IMR-90 (cell line): ENCODE data around the gene GSTK1. TPM values are rescaled to one million over a fixed set of nuclear protein-coding genes. Genes with fewer than 3 reads are reported as not detected.
A peak's percentile ranks its signal among the peaks of the same experiment; 100 is the strongest.

Experiments used
- ATAC-seq: fragments of 200-7000 bp; cut with Tn5 transposase; 2 replicates; pipeline ENCODE4 v1.9.1; 2020; ENCODE audit warnings: low read depth, mild to moderate bottlenecking, moderate library complexity
- BruUV-seq: library from RNA; stranded (reverse); fragments of 400-500 nt; replicated peaks from 2 replicates; lab custom pipeline; 2021; lab: Mats Ljungman, UMichigan
- CTCF ChIA-PET: fragments of 300-600 bp; formaldehyde crosslinking; extraction: SDS; loops from one replicate; lab custom pipeline; 2021; ENCODE audit warnings: antibody characterized with exemption; lab: Yijun Ruan, JAX
- POLR2A ChIA-PET: fragments of 300-600 bp; sonication (Branson Sonifier 250); formaldehyde crosslinking; loops from one replicate; lab custom pipeline; 2022; ENCODE audit warnings: antibody characterized with exemption; ENCODE audit not compliant: unreplicated experiment; lab: Charles Lee
- DNase-seq: peaks from one replicate; pipeline ENCODE4 v3.0.0; 2013
- H2AFZ ChIP-seq: replicated peaks from 2 replicates; pipeline ENCODE3; 2013; ENCODE audit warnings: low read length, mild to moderate bottlenecking; ENCODE audit not compliant: poor library complexity
- H2AK5ac ChIP-seq: 2 replicates; pipeline ENCODE4 v1.6.1; 2013; ENCODE audit warnings: low read depth, low read length, inconsistent platforms
- H2AK9ac ChIP-seq: replicated peaks from 2 replicates; pipeline ENCODE3; 2013; ENCODE audit warnings: mild to moderate bottlenecking, low read depth, low read length, moderate library complexity; ENCODE audit not compliant: poor library complexity
- H2BK120ac ChIP-seq: 2 replicates; pipeline ENCODE4 v1.6.1; 2013; ENCODE audit warnings: low read depth, low read length, inconsistent platforms
- H2BK15ac ChIP-seq: 3 replicates; pipeline ENCODE4 v1.6.1; 2013; ENCODE audit warnings: low read depth, low read length, inconsistent platforms
- H2BK20ac ChIP-seq: 2 replicates; pipeline ENCODE4 v1.6.1; 2013; ENCODE audit warnings: low read depth, mild to moderate bottlenecking, inconsistent platforms, low read length, moderate library complexity
- H2BK5ac ChIP-seq: 2 replicates; pipeline ENCODE4 v1.6.1; 2013; ENCODE audit warnings: mild to moderate bottlenecking, low read depth, low read length, inconsistent platforms; ENCODE audit not compliant: poor library complexity, severe bottlenecking
- H3K14ac ChIP-seq: replicated peaks from 2 replicates; pipeline ENCODE4 v1.6.1; 2013; ENCODE audit warnings: low read depth, low read length, inconsistent platforms
- H3K18ac ChIP-seq: 2 replicates; pipeline ENCODE4 v1.6.1; 2013; ENCODE audit warnings: low read depth, low read length, control low read depth
- H3K23ac ChIP-seq: 2 replicates; pipeline ENCODE4 v1.6.1; 2013; ENCODE audit warnings: low read depth, low read length, inconsistent platforms
- H3K27ac ChIP-seq: 2 replicates; pipeline ENCODE4 v1.5.1; 2013; ENCODE audit warnings: mild to moderate bottlenecking, control low read depth, low read length; ENCODE audit not compliant: insufficient read depth
- H3K27me3 ChIP-seq: 2 replicates; pipeline ENCODE4 v1.6.1; 2013; ENCODE audit warnings: low read length; ENCODE audit not compliant: control insufficient read depth, insufficient read depth
- H3K36me3 ChIP-seq: 2 replicates; pipeline ENCODE4 v1.6.1; 2013; ENCODE audit warnings: low read length, mixed read lengths; ENCODE audit not compliant: control insufficient read depth, insufficient read depth
- H3K4ac ChIP-seq: 2 replicates; pipeline ENCODE4 v1.6.1; 2013; ENCODE audit warnings: low read depth, low read length, inconsistent platforms
- H3K4me1 ChIP-seq: 2 replicates; pipeline ENCODE4 v1.6.1; 2013; ENCODE audit warnings: low read length, mixed read lengths; ENCODE audit not compliant: control insufficient read depth, insufficient read depth
- H3K4me2 ChIP-seq: 2 replicates; pipeline ENCODE4 v1.6.1; 2013; ENCODE audit warnings: low read depth, mild to moderate bottlenecking, control low read depth, low read length, moderate library complexity
- H3K4me3 ChIP-seq: 2 replicates; pipeline ENCODE4 v1.5.1; 2013; ENCODE audit warnings: low read depth, mild to moderate bottlenecking, control low read depth, low read length, moderate library complexity; ENCODE audit not compliant: insufficient read depth
- H3K56ac ChIP-seq: 2 replicates; pipeline ENCODE4 v1.6.1; 2013; ENCODE audit warnings: low read length, inconsistent platforms; ENCODE audit not compliant: insufficient read depth; ENCODE audit errors: extremely low read depth
- H3K79me1 ChIP-seq, 2 experiments: 2 replicates each; pipeline ENCODE4 v1.6.1; 2013; ENCODE audit warnings: low read length in 2 of 2, inconsistent platforms in 1 of 2, low read depth in 1 of 2
- H3K9ac ChIP-seq: 2 replicates; pipeline ENCODE4 v1.6.1; 2013; ENCODE audit warnings: low read depth, low read length, control low read depth
- H3K9me1 ChIP-seq: 2 replicates; pipeline ENCODE4 v1.6.1; 2013; ENCODE audit warnings: low read length, inconsistent platforms; ENCODE audit not compliant: insufficient read depth
- H3K9me3 ChIP-seq: 2 replicates; pipeline ENCODE4 v1.6.1; 2013; ENCODE audit warnings: low read length; ENCODE audit not compliant: control insufficient read depth, insufficient read depth
- H4K20me1 ChIP-seq: 2 replicates; pipeline ENCODE4 v1.6.1; 2013; ENCODE audit warnings: low read length, inconsistent platforms; ENCODE audit not compliant: insufficient read depth
- H4K5ac ChIP-seq: 2 replicates; pipeline ENCODE4 v1.6.1; 2013; ENCODE audit warnings: mild to moderate bottlenecking, low read depth, low read length, control low read depth
- H4K8ac ChIP-seq, 2 experiments: 2 replicates each; pipeline ENCODE4 v1.6.1; 2013; ENCODE audit warnings: low read depth in 2 of 2, low read length in 2 of 2, control low read depth in 1 of 2, inconsistent platforms in 1 of 2
- H4K91ac ChIP-seq: 2 replicates; pipeline ENCODE4 v1.6.1; 2013; ENCODE audit warnings: low read depth, low read length, inconsistent platforms; ENCODE audit not compliant: insufficient read depth
- BHLHE40 ChIP-seq: fragments of 150-350 bp; IDR thresholded peaks from 2 replicates; pipeline ENCODE4 v1.6.1; 2016; ENCODE audit warnings: mild to moderate bottlenecking, low read depth, low read length
- CEBPB ChIP-seq: IDR thresholded peaks from 2 replicates; pipeline ENCODE4 v1.6.1; 2012; ENCODE audit warnings: low read depth, low read length, improper control_type of control experiment
- CHD1 ChIP-seq: IDR thresholded peaks from 2 replicates; pipeline ENCODE4 v1.6.1; 2012; ENCODE audit warnings: low read depth, low read length, improper control_type of control experiment
- ELK1 ChIP-seq: fragments of 150-350 bp; IDR thresholded peaks from 2 replicates; pipeline ENCODE4 v1.6.1; 2016; ENCODE audit warnings: low read depth, mild to moderate bottlenecking, low read length, moderate library complexity, borderline replicate concordance
- FOS ChIP-seq: fragments of 150-350 bp; IDR thresholded peaks from 2 replicates; pipeline ENCODE4 v1.6.1; 2016; ENCODE audit warnings: low read depth, low read length
- MAFK ChIP-seq: IDR thresholded peaks from 2 replicates; pipeline ENCODE4 v1.6.1; 2012; ENCODE audit warnings: low read depth, low read length, improper control_type of control experiment
- MXI1 ChIP-seq: IDR thresholded peaks from 2 replicates; pipeline ENCODE4 v1.6.1; 2012; ENCODE audit warnings: low read depth, mild to moderate bottlenecking, low read length, moderate library complexity, borderline replicate concordance
- NFE2L2 ChIP-seq: fragments of 150-350 bp; IDR thresholded peaks from 2 replicates; pipeline ENCODE4 v1.6.1; 2016; ENCODE audit warnings: low read depth, mild to moderate bottlenecking, low read length
- POLR2A ChIP-seq: IDR thresholded peaks from 2 replicates; pipeline ENCODE4 v1.6.1; 2012; ENCODE audit warnings: mild to moderate bottlenecking, low read depth, low read length
- RAD21 ChIP-seq: IDR thresholded peaks from 2 replicates; pipeline ENCODE4 v1.6.1; 2012; ENCODE audit warnings: low read length, improper control_type of control experiment
- RCOR1 ChIP-seq: IDR thresholded peaks from 2 replicates; pipeline ENCODE4 v1.6.1; 2012; ENCODE audit warnings: mild to moderate bottlenecking, low read length, improper control_type of control experiment; ENCODE audit not compliant: insufficient replicate concordance
- RFX5 ChIP-seq: IDR thresholded peaks from 2 replicates; pipeline ENCODE4 v1.8.0; 2012; ENCODE audit warnings: low read depth, mild to moderate bottlenecking, low read length, moderate library complexity
- SMC3 ChIP-seq: fragments of 150-350 bp; IDR thresholded peaks from 2 replicates; pipeline ENCODE4 v1.6.1; 2016; ENCODE audit warnings: low read depth, mild to moderate bottlenecking, antibody characterized with exemption, low read length, moderate library complexity
- whole genome bisulfite sequencing, 2 experiments: methylation state at CpG; one replicate each; pipeline versions ENCODE4 v1.1.5 to v1.1.7; 2013; ENCODE audit warnings: missing lambda C conversion rate in 2 of 2; ENCODE audit not compliant: insufficient read length in 1 of 2; ENCODE audit errors: extremely low coverage in 2 of 2; 5-methylcytosine and 5-hydroxymethylcytosine counted together
- dilution Hi-C: fragments of 300-500 bp; cut with HindIII; formaldehyde crosslinking; loops from one replicate; pipeline ENCODE4 v1.14.3; 2018; ENCODE audit warnings: low sequenced_read_pairs; ENCODE audit not compliant: unreplicated experiment
- in situ Hi-C: fragments of 300-500 bp; cut with MboI; formaldehyde crosslinking; loops from 3 replicates; pipeline ENCODE4 v1.14.3; 2019; ENCODE audit warnings: low sequenced_read_pairs, inconsistent platforms, mixed read lengths
- intact Hi-C: fragments of 100-400 bp; cut with micrococcal nuclease; formaldehyde crosslinking; loops from 2 replicates; pipeline ENCODE4 v1.10.0; 2022
- polyA plus RNA-seq, 3 experiments: library from polyadenylated mRNA; depleted of rRNA; stranded (reverse); fragments of >200 nt; gene quantifications; 2 replicates each; pipeline ENCODE4 v1.2.3, GENCODE V29; 2012; ENCODE audit warnings: low replicate concordance in 1 of 3
- total RNA-seq: library from RNA; depleted of rRNA; stranded (reverse); fragments of >200 nt; gene quantifications from 2 replicates; pipeline ENCODE4 v1.2.3, GENCODE V29; 2012
- TF ChIP-seq, protein P1 (sequence below): conservative IDR thresholded peaks from 2 replicates; pipeline ENCODE4 v1.5.1; 2012; ENCODE audit warnings: mild to moderate bottlenecking, low read depth, low read length, improper control_type of control experiment
- TF ChIP-seq, protein P2 (sequence below): fragments of 150-350 bp; IDR thresholded peaks from 2 replicates; pipeline ENCODE4 v1.6.1; 2017; ENCODE audit warnings: mild to moderate bottlenecking, antibody characterized with exemption, low read length, low read depth

The GSTK1 gene
- total and polyA plus RNA-seq, 2 of the 4 experiments (the other 2 are of a cell fraction): 64.9 to 111 TPM

GRCh38 chr7:143287339-143287934, 24.2 kb downstream of the GSTK1 start:
- Histone ChIP-seq H3K9me1 (peaks cover 6% of the 10 kb centered on the region; the same call in 1 of the 2 replicates), H3K56ac (no peak overlapping the region), H4K20me1 (peaks cover 9% of the 10 kb centered on the region; the same call in 1 of the 2 replicates), H2AK5ac (peak overlapping the region; percentile 45; the same call in 1 of the 2 replicates), H3K27ac (peak overlapping the region; percentile 40), H3K27me3 (no peaks in the 10 kb centered on the region), H3K9me3 (no peaks in the 10 kb centered on the region), H3K14ac (no peak overlapping the region), H3K36me3 (peaks cover 5% of the 10 kb centered on the region), H2BK5ac (peak overlapping the region; percentile 37), H3K4me2 (peak overlapping the region; percentile 82), H3K4me1 (peaks cover 5% of the 10 kb centered on the region; the same call in 1 of the 2 replicates), H3K4ac (peak overlapping the region; percentile 80), H2BK15ac (peak overlapping the region; percentile 4; the same call in 1 of the 3 replicates), H3K23ac (no peak overlapping the region), H2AFZ (peak overlapping the region; percentile 97), H4K91ac (peak overlapping the region; percentile 77), H3K18ac (peak overlapping the region; percentile 21; the same call in 1 of the 2 replicates), H3K79me1 (peaks cover 8 to 27% of the 10 kb centered on the region in 2 experiments; a peak in 2 of 4 replicates), H4K8ac (peak overlapping the region; percentile 88 to 93), H3K9ac (no peak overlapping the region), H2BK120ac (peak overlapping the region; percentile 74), H2AK9ac (peak overlapping the region; percentile 77), H3K4me3 (peak overlapping the region; percentile 44), H4K5ac (peak overlapping the region; percentile 97), H2BK20ac (0 out of 2 replicates have a peak overlapping the region, but pooled peaks have one; percentile 26)
- dilution Hi-C loops (no loop called here), in situ Hi-C loops (no loop called here), intact Hi-C loops (no loop called here)
- DNase-seq: no peak
- no TSS peak for BruUV-seq
- WGBS, 2 experiments: 92% methylated on average over 5 of the region's 17 CpGs; no CpG with 5 or more reads in 1 of the 2 experiments
- ATAC-seq: no peak
- ChIA-PET POLR2A (interaction anchor here (0.6 kb wide), 1 partner anchor 24 kb away, joined by 4 read pairs; the partner anchor contains the start of gene GSTK1), CTCF (interaction anchor here (0.6 kb wide), 1 partner anchor 207 kb away, joined by 4 read pairs; no protein-coding TSS in a partner anchor)
- TF ChIP-seq FOS: no peak
- no peak for TF ChIP-seq NFE2L2
- TF ChIP-seq CHD1: no peak
- TF ChIP-seq SMC3: no peak
- no peak for TF ChIP-seq MXI1
- TF ChIP-seq BHLHE40: no peak
- no peak for TF ChIP-seq RFX5
- no peak for TF ChIP-seq POLR2A
- TF ChIP-seq, protein P1, sequence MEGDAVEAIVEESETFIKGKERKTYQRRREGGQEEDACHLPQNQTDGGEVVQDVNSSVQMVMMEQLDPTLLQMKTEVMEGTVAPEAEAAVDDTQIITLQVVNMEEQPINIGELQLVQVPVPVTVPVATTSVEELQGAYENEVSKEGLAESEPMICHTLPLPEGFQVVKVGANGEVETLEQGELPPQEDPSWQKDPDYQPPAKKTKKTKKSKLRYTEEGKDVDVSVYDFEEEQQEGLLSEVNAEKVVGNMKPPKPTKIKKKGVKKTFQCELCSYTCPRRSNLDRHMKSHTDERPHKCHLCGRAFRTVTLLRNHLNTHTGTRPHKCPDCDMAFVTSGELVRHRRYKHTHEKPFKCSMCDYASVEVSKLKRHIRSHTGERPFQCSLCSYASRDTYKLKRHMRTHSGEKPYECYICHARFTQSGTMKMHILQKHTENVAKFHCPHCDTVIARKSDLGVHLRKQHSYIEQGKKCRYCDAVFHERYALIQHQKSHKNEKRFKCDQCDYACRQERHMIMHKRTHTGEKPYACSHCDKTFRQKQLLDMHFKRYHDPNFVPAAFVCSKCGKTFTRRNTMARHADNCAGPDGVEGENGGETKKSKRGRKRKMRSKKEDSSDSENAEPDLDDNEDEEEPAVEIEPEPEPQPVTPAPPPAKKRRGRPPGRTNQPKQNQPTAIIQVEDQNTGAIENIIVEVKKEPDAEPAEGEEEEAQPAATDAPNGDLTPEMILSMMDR: no peak
- no peak for TF ChIP-seq RAD21
- no peak for TF ChIP-seq ELK1
- no peak for TF ChIP-seq RCOR1
- TF ChIP-seq, protein P2, sequence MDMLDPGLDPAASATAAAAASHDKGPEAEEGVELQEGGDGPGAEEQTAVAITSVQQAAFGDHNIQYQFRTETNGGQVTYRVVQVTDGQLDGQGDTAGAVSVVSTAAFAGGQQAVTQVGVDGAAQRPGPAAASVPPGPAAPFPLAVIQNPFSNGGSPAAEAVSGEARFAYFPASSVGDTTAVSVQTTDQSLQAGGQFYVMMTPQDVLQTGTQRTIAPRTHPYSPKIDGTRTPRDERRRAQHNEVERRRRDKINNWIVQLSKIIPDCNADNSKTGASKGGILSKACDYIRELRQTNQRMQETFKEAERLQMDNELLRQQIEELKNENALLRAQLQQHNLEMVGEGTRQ: no peak
- TF ChIP-seq MAFK: no peak
- no peak for TF ChIP-seq CEBPB
